Right ventricle myocardium inferior (tissue), 1 donor: ENCODE results near the gene WIPF1. TPM values are rescaled to one million over a fixed set of nuclear protein-coding genes. Genes with fewer than 3 reads are reported as not detected.

Experiments
- ATAC-seq: fragments of 200-7000 bp; cut with Tn5 transposase; one replicate; pipeline ENCODE4 v1.9.1; 2020; ENCODE audit warnings: mild to moderate bottlenecking, moderate library complexity
- DNase-seq: peaks from one replicate; pipeline ENCODE4 v3.0.0; 2021; ENCODE audit errors: missing footprints
- intact Hi-C: fragments of 100-400 bp; cut with DNase I; formaldehyde crosslinking; loops from one replicate; pipeline ENCODE4 v1.11.0; 2022
- long read RNA-seq: library from polyadenylated mRNA; unstranded; transcript quantifications from one replicate; pipeline ENCODE4 v2.0.0, GENCODE V29; 2021
- total RNA-seq: library from RNA; stranded (reverse); fragmentation: NEBNext Ultra II Directional; extraction: Animal tissue kit (Norgen Biotek cat#: 25700); gene quantifications from one replicate; pipeline ENCODE4 v1.2.1, GENCODE V29; 2021
- donor health status: DM: no; HTN: yes; CAD: no; lungs with severe emphysema.

WIPF1 gene, protein sequence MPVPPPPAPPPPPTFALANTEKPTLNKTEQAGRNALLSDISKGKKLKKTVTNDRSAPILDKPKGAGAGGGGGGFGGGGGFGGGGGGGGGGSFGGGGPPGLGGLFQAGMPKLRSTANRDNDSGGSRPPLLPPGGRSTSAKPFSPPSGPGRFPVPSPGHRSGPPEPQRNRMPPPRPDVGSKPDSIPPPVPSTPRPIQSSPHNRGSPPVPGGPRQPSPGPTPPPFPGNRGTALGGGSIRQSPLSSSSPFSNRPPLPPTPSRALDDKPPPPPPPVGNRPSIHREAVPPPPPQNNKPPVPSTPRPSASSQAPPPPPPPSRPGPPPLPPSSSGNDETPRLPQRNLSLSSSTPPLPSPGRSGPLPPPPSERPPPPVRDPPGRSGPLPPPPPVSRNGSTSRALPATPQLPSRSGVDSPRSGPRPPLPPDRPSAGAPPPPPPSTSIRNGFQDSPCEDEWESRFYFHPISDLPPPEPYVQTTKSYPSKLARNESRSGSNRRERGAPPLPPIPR
- total RNA-seq: 19.4 TPM
- long read RNA-seq, partial matches to known transcripts: 2 of 2 reads
- long read RNA-seq, other reads (novel, unspliced or antisense): 0 of 2 reads

GRCh38 chr2:174597345-174598047 lies at the start of gene WIPF1:
Gene WIPF1 (minus strand): TSS chr2:174597804. CDS start chr2:174585573, 12,231 bp downstream.
- ATAC-seq (peak; percentile 27), DNase-seq (no peak)
- intact Hi-C loops: no loop called here

DNA sequence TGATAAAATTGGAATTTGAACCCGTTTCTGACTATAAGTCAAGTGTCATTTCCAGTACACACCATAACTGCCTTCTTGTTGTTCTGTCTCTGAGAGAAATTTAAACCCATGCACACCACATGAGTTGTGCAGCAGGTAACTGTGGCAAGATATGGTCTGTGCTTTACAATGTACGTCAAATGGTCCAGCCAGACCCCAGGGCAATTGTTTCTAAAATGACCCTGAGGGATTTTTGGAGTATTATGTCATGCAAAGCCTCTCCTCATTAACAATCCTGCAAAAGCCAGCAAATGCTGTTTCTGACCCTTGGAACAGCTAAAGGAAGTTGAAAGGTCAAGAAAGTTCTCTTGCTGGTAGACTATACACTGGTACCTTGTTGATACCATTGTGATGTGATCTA lies 47.7 kb upstream of the WIPF1 start:
- DNase-seq (no peak), ATAC-seq (no peak)

DNA sequence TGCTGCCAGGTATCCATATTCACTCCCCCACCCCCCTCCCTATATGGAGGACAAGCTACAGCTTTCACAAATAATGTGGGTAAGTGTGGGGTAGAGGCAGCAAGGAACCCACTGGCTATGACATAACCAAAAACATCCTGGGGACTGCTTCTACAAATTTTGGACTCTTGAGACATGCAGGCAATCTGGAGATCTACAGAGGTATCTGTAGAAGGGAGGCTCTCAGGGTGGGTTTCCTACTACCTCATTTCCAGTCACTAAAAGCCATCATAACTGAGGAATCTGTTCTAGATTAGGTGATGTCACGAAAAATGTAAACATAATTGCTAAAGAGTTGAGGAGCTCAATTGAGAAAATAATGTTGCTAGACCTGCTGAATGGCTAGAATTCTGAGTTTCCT lies 46.8 kb upstream of the WIPF1 start:
- intact Hi-C loops: no loop called here
- ATAC-seq (no peak), DNase-seq (no peak)

More for the DNA sequence above, 47.7 kb upstream of the WIPF1 start:
- intact Hi-C loops: no loop called here

- no peak for ATAC-seq
- no peak for DNase-seq
- intact Hi-C loops: no loop called here
Measured at GRCh38 chr2:174643356-174643755, 45.8 kb upstream of the WIPF1 start.

- DNase-seq (no peak), ATAC-seq (no peak)
- intact Hi-C loops: no loop called here
Measured at GRCh38 chr2:174641168-174641567, 43.6 kb upstream of the WIPF1 start.

GRCh38 chr2:174636987-174637386 lies 39.4 kb upstream of the WIPF1 start:
- DNase-seq (no peak), ATAC-seq (no peak)
- intact Hi-C loops: no loop called here

DNA sequence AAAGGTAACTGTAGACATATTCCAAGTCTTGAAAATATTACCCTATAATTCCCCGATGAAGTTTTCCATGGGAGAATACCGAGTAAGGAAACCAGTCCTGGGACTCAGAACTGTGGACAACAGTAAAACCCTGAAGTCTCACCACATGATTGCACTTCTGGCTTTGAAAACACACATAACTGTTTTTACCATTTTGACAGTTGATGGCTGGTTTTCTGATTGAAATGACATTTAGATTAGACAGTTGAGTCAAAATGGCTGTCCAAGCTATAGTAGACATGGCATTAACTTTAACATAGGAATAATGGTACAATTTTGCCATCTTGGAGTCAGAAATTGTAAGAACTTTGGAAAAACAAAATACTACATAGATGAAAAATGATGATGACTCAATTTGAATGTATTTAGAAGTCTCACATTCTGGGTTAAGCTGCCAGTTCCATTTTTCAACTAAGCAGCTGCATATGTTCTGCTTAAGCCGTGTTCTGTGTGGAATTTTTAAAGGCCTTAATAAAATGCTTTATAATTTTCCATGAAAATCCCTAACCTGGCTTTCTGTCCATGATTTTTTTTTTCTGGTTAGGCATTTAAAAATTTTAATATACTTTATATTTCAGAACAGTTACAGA lies 38.3 kb upstream of the WIPF1 start:
- ATAC-seq (no peak), DNase-seq (no peak)
- intact Hi-C loops: no loop called here

DNA sequence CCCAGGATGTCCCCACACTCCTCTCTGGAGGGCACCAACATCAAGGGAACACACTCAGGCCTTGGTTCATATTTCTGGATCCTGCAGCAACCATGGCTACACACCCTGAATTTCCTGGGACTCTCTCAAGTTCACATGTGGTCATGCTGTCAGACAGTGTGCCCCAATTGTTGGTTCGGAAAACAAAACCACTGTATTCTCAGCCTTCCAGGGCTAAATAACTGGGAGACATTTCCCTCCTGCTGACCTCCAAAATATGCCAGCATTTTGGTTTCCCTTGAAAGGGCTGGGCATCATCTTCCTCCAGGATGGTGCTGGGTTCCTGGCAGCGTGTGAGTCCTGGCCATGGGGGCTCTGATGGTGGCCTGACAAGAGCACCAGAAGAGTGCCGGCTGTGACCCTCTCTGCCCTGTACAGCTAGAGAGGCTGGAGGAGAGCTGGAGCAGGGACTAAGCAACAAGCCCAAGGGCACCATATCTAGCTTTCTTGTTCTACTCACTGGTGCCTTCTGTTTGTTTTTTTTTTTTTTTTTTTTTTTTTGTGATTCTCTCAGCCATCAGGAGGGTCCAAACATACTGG lies 37.5 kb upstream of the WIPF1 start:
- DNase-seq (no peak), ATAC-seq (peak; percentile 19)
- intact Hi-C loops: no loop called here

- intact Hi-C loops: no loop called here
- ATAC-seq: peak; percentile 62
- no peak for DNase-seq
Measured at GRCh38 chr2:174634130-174635014, 36.8 kb upstream of the WIPF1 start.

DNA sequence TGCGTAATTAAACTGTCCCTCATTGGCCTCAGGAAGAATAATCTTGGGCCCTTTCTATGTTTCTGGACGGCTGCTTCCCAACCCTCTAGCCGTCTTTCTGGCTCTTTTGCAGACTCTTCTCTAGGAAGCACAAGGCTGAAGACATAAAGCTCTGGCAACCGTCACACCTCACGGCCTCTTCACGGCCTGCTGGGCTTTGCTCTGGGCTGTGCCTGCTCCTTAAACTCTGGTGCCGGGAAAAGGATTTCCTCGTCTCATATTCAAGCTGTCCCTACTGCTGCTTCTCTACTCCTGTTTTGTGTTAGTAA lies 36.0 kb upstream of the WIPF1 start:
- ATAC-seq (peak; percentile 61), DNase-seq (no peak)
- intact Hi-C loops: no loop called here

- ATAC-seq: no peak
- intact Hi-C loops: no loop called here
- DNase-seq: no peak
Measured at GRCh38 chr2:174632841-174633622, 35.4 kb upstream of the WIPF1 start.

DNA sequence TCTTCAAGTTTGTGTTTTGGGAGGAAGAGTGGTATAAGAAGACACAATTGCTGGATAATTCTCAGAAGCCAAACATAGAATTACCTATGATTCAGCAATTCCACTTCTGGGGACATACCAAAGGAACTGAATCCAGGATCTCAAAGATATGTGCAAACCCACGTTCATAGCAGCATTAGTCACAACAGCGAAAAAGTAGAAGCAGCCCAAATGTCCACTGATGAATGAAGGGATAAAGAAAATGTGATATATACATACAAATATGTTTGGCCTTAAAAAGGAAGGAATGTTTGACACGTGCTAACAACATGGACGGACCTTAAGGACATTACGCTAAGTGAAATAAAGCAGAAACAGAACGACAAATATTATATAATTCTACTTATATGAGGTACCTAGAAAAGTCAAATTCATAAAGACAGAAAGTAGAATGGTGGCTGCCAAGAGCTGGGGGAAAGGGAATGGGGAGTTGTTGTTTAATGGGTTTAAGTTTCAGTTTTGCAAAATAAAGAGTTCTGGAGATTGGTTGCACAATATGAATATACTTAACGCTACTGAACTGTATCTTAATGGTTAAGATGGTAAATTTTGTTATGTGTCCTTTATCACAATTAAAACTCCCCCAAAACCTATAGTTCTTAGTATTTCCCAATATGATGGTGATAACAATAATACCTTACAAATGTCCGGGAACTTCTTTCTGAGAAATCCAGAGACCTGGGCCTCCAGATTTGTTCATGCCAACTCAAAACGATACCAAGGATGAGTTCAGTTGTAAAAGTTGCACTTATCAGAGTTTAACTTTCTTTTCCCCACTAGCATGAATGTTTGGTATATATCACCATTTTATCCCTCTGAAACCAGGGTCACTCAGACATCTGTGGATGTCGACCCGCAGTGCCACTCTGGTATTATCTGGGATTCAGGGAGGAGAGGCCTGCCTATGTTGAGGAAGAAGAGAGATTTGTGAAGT lies 33.7 kb upstream of the WIPF1 start:
- DNase-seq (no peak), ATAC-seq (no peak)
- intact Hi-C loops: no loop called here

DNA sequence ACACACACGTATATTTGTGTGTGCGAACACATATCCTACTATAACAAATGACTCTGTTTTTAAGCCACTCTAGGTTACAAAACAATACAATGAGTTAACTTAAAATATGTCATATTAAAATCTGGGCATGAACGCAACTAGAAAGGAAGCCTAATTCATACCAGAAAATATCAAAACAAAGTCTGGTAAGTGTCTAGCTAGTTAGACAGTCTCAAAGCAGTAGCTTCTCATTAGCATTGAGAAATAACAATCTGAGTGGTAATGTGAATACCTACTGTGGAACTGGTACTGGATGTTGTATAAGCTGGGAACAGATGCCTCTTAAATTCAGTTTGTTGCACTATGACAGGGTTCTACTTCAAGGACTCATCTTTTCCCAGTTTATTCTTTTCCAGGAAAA lies 32.5 kb upstream of the WIPF1 start:
- intact Hi-C loops: no loop called here
- ATAC-seq: no peak
- DNase-seq: no peak

DNA sequence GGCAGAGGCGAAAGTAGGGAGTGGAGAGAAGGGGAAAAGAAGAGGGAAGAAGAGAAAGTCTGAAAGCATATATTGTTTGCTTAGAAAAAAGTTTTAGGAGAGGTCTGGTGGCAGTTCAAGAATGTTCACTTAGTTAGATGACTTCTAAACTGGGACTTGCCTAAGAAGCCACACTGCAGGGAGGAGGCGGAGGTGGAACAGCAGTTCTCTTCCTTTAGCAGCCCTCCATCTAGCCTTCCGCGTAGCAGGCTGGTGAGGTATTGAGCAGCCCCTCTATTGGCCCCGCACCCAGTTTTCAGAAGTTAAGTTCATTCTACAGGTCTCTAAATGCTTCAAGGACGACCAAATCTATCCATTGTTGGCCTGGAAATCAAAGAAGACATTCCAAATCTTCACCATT lies 31.9 kb upstream of the WIPF1 start:
- no peak for ATAC-seq
- intact Hi-C loops: no loop called here
- no peak for DNase-seq

- no peak for DNase-seq
- no peak for ATAC-seq
- intact Hi-C loops: no loop called here
Measured at GRCh38 chr2:174628528-174629169, 31.0 kb upstream of the WIPF1 start.

DNA sequence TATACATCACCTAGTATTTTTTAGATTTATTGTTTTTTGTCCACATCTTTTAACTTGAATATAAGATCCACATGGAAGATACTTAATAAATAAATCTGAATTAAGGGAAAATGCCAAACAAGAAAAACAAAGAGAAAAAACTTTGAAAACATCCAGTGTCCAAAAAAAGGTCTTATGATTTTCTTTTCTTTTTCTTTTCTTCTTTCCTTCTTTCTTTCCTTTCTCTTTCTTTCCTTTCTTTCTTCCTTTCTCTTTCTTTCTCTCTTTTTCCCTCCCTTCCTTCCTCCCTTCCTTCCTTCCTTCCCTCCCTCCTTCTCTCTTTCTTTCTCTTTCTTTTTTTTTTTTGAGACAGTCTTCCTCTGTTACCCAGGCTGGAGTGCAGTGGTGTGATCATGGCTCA lies 29.6 kb upstream of the WIPF1 start:
- DNase-seq (no peak), ATAC-seq (no peak)
- intact Hi-C loops: no loop called here
